T-helper 2 cell treated with Interferon-gamma antibody and Interleukin-4, amounts not matched to agents 5 μg/mL and 100 μg/mL, for 36 hours (primary cell): Measurements from ENCODE around the gene CTDSPL.
A peak's percentile ranks its signal among the peaks of the same experiment; 100 is the strongest.
"Not testable (repeated sequence)": the region's sequence is repeated elsewhere in the genome, so short reads cannot be mapped to it uniquely, and the experiment has no call there.

ENCODE experiments used
- DNase-seq: peaks from one replicate; pipeline ENCODE4 v3.0.0; 2021; ENCODE audit warnings: low spot score
- H3K27ac Mint-ChIP-seq: one replicate; pipeline ENCODE4 v1.8.0; 2021; ENCODE audit warnings: mild to moderate bottlenecking, mixed read lengths
- H3K27me3 Mint-ChIP-seq: one replicate; pipeline ENCODE4 v1.8.0; 2021; ENCODE audit warnings: low read depth, mixed read lengths
- H3K36me3 Mint-ChIP-seq: one replicate; pipeline ENCODE4 v1.8.0; 2021; ENCODE audit warnings: low read depth, mixed read lengths
- H3K4me1 Mint-ChIP-seq: one replicate; pipeline ENCODE4 v1.8.0; 2021; ENCODE audit warnings: low read depth, mixed read lengths
- H3K4me3 Mint-ChIP-seq: one replicate; pipeline ENCODE4 v1.8.0; 2022; ENCODE audit warnings: mild to moderate bottlenecking, moderate library complexity, mixed read lengths
- H3K9me3 Mint-ChIP-seq: one replicate; pipeline ENCODE4 v1.8.0; 2021; ENCODE audit warnings: mixed read lengths

Gene CTDSPL

DNA sequence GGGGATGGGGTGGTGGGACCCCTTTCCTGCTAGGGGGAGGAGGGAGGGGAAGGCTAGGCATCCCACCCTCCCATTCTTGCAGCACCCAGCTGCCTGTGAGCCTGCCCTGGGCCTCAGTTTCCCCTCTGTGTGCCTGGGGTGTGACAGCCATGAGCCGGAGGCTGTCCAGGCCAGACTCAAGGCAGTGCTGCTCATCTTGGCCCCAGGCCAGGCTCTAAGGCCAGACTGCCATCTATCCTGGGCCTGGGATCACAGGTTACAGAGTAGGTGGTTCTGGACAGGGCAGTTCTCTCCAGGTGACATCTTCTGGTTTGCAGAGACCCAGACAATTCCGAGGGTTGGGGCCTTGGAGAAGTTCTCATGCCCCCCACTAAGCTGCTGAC, 125.6 kb downstream of the CTDSPL start:
- no peaks in the 10 kb centered on the region for H3K4me1 Mint-ChIP-seq
- no peaks in the 10 kb centered on the region for H3K9me3 Mint-ChIP-seq
- H3K27me3 Mint-ChIP-seq: no peaks in the 10 kb centered on the region
- H3K27ac Mint-ChIP-seq: no peak overlapping the region
- no peaks in the 10 kb centered on the region for H3K36me3 Mint-ChIP-seq
- no peak overlapping the region for H3K4me3 Mint-ChIP-seq
- DNase-seq: no peak

DNA sequence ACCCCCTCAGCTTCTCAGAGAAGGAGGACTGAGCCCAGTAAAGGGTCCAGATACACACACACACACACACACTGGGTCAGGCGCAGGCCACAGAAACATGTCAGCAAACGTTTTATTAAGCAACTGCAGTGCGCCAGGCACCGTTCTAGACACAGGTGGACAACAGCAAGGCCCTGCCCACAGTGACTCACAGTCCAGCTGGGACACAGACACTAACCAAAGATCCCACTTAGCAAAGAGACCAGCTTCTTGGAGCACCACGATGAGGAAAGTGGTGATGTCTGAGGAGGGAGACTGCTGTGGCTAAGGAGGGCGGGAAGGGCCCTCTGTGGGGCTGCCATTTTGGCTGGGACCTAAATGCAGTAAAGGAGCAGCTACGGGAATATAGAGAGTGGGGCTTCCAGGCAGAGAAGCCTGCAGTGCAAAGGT, 126.1 kb downstream of the CTDSPL start:
- H3K4me3 Mint-ChIP-seq: no peak overlapping the region
- no peaks in the 10 kb centered on the region for H3K27me3 Mint-ChIP-seq
- H3K36me3 Mint-ChIP-seq: no peaks in the 10 kb centered on the region
- no peaks in the 10 kb centered on the region for H3K4me1 Mint-ChIP-seq
- H3K27ac Mint-ChIP-seq: no peak overlapping the region
- H3K9me3 Mint-ChIP-seq: no peaks in the 10 kb centered on the region
- no peak for DNase-seq

DNA sequence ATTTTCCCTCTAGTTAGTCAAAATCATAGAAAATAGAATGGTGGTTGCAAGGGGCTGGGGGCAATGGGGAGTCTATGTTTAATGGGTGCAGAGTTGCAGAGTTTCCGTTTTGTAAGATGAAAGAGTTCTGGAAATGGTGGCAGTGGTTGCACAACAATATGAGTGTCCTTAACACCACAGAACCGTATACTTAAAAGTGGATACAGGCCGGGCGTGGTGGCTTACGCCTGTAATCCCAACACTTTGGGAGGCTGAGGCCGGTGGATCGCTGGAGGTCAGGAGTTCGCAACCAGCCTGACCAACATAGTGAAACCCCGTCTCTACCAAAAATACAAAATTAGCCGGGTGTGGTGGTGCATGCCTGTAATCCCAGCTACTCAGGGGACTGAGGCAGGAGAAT, 126.7 kb downstream of the CTDSPL start:
- not testable (repeated sequence) for H3K4me3 Mint-ChIP-seq, H3K36me3 Mint-ChIP-seq, H3K27ac Mint-ChIP-seq, H3K4me1 Mint-ChIP-seq, DNase-seq, H3K9me3 Mint-ChIP-seq, H3K27me3 Mint-ChIP-seq

DNA sequence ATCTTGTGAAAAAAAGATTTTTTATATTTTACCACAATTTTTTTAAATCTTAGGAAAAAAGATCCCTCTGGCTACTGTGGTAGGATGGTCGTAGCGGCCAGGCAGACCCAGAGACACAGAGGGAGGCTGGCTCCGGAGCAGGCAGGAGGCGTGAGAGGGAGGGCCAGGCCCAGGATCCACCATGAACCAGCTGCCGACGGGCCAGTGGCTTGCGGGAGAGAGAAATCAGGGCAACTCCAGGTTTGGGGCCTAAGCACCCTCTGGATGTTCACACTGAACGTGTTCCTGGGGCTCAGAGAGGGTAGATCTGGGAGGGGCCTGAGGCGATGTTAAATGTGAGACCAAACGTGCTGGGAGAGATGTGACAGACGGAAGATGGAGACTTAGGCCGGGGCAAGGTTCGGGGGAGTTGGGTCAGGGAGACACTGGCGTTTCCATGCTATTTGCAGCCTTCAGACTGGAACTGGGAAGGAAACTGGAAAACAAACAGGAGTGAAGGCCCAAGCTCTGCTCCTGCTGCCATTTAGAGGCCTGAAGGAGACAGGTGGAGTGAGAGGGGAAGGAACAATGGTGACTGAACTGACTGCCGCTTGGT, 127.3 kb downstream of the CTDSPL start:
- Mint-ChIP-seq H3K4me3 (no peak overlapping the region), H3K4me1 (peaks cover 10% of the 10 kb centered on the region), H3K27me3 (no peaks in the 10 kb centered on the region), H3K9me3 (no peaks in the 10 kb centered on the region), H3K36me3 (no peaks in the 10 kb centered on the region), H3K27ac (no peak overlapping the region)
- no peak for DNase-seq

- Mint-ChIP-seq H3K27ac (no peak overlapping the region), H3K27me3 (no peaks in the 10 kb centered on the region), H3K36me3 (no peaks in the 10 kb centered on the region), H3K9me3 (no peaks in the 10 kb centered on the region), H3K4me3 (no peak overlapping the region), H3K4me1 (peaks cover 15% of the 10 kb centered on the region)
- no peak for DNase-seq
Measured at GRCh38 chr3:37989821-37990480, 128.3 kb downstream of the CTDSPL start.

- Mint-ChIP-seq H3K27me3 (no peaks in the 10 kb centered on the region), H3K9me3 (no peaks in the 10 kb centered on the region), H3K27ac (no peak within 1 kb of the TSS), H3K4me3 (no peak within 1 kb of the TSS), H3K36me3 (peaks cover 5% of the 10 kb centered on the region), H3K4me1 (peaks cover 21% of the 10 kb centered on the region)
- no peak for DNase-seq
Measured at GRCh38 chr3:37990527-37990926, 128.8 kb downstream of the CTDSPL start, which contains the start of gene VILL. TSS of gene VILL (plus strand) at chr3:37990786. CDS start at chr3:37993673, 2,887 bp downstream.

DNA sequence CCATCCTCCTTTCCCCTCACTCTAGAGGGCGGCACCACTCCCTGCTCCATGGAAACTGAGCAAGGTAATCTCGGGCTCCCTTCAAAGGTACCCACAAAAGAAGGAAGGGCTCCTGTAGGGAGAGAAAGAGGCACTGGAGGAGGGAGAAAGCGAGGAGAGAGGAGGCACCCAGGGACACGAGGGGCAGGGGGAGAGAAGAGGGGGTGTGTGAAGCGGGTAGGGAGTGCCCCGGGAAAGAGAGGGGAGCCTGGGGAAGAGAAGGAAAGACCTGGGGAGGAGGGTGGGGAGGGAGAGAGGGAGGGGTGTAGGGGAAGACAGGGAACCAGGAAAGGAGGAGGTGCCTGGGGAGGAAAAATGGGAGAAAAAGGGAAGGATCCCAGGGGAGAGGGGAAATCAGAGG, 129.4 kb downstream of the CTDSPL start:
- Mint-ChIP-seq H3K4me1 (peaks cover 26% of the 10 kb centered on the region), H3K27ac (no peak overlapping the region), H3K27me3 (no peaks in the 10 kb centered on the region), H3K4me3 (no peak overlapping the region), H3K36me3 (peaks cover 10% of the 10 kb centered on the region), H3K9me3 (no peaks in the 10 kb centered on the region)
- DNase-seq: no peak

- no peak overlapping the region for H3K27ac Mint-ChIP-seq
- no peaks in the 10 kb centered on the region for H3K27me3 Mint-ChIP-seq
- peaks cover 33% of the 10 kb centered on the region for H3K4me1 Mint-ChIP-seq
- peaks cover 16% of the 10 kb centered on the region for H3K36me3 Mint-ChIP-seq
- H3K4me3 Mint-ChIP-seq: no peak overlapping the region
- no peaks in the 10 kb centered on the region for H3K9me3 Mint-ChIP-seq
- no peak for DNase-seq
Measured at GRCh38 chr3:37991823-37992222, 130.1 kb downstream of the CTDSPL start.

GRCh38 chr3:37992271-37993066, 130.8 kb downstream of the CTDSPL start:
- DNase-seq: no peak
- no peak overlapping the region for H3K27ac Mint-ChIP-seq
- H3K27me3 Mint-ChIP-seq: no peaks in the 10 kb centered on the region
- peaks cover 21% of the 10 kb centered on the region for H3K36me3 Mint-ChIP-seq
- H3K4me3 Mint-ChIP-seq: peak overlapping the region; percentile 94
- peaks cover 36% of the 10 kb centered on the region for H3K4me1 Mint-ChIP-seq
- H3K9me3 Mint-ChIP-seq: no peaks in the 10 kb centered on the region

- H3K9me3 Mint-ChIP-seq: no peaks in the 10 kb centered on the region
- H3K4me3 Mint-ChIP-seq: peak overlapping the region; percentile 94
- DNase-seq: no peak
- peaks cover 21% of the 10 kb centered on the region for H3K36me3 Mint-ChIP-seq
- H3K27ac Mint-ChIP-seq: no peak overlapping the region
- peaks cover 36% of the 10 kb centered on the region for H3K4me1 Mint-ChIP-seq
- H3K27me3 Mint-ChIP-seq: no peaks in the 10 kb centered on the region
Measured at GRCh38 chr3:37993067-37993455, 131.4 kb downstream of the CTDSPL start.

DNA sequence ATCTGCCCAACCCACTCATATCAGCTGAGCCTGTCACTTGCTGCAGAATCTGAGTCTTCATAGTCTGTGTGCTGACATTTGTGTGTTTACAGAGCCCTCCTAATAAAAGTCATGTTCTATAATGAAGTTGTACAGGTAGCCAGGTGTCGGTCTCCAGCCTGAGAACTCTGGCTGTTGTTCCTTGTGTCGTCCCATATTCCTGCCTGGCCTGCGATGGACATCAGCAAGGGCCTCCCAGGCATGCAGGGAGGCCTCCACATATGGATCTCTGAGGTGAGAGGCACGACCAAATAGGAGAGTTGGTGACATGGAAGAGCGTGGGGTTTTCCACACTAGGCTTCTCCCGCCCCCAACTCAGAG, 131.8 kb downstream of the CTDSPL start:
- peak overlapping the region; percentile 94 for H3K4me3 Mint-ChIP-seq
- no peaks in the 10 kb centered on the region for H3K9me3 Mint-ChIP-seq
- peak overlapping the region; percentile 92 for H3K27ac Mint-ChIP-seq
- no peaks in the 10 kb centered on the region for H3K27me3 Mint-ChIP-seq
- peaks cover 21% of the 10 kb centered on the region for H3K36me3 Mint-ChIP-seq
- DNase-seq: no peak
- peaks cover 39% of the 10 kb centered on the region for H3K4me1 Mint-ChIP-seq

DNA sequence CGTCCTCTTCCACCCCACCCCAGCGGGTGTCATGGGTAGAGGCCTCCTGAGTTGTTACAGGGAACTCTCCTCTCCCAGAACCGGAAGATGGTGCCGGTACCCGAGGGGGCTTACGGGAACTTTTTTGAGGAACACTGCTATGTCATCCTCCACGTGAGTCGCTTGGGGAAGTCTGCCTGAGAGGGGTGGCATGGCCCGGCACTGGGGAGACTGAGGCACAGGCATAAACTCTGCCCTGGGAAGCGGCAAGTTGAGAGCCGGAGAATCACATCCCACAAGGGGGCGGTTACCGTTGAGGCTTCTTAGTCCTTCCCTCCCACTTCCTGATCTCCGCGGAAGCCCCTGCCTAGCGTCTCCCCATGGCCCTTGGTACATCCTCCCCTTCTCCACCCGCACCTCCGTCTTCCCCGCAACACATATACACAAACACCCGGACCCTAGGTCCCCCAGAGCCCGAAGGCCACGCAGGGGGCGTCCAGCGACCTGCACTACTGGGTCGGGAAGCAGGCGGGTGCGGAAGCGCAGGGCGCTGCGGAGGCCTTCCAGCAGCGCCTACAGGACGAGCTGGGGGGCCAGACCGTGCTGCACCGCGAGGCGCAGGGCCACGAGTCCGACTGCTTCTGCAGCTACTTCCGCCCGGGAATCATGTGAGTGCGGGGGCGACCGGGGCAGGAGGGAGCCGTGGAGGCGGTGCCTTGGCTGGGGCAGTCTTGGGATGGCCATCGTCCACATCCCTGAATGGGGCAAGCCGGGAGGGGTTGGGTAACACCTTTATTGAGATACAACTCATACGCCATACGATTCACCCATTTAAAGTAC, 132.3 kb downstream of the CTDSPL start:
- peaks cover 43% of the 10 kb centered on the region for H3K4me1 Mint-ChIP-seq
- H3K27ac Mint-ChIP-seq: peak overlapping the region; percentile 92
- peaks cover 22% of the 10 kb centered on the region for H3K36me3 Mint-ChIP-seq
- DNase-seq: peak; percentile 71
- H3K9me3 Mint-ChIP-seq: no peaks in the 10 kb centered on the region
- no peaks in the 10 kb centered on the region for H3K27me3 Mint-ChIP-seq
- peak overlapping the region; percentile 94 for H3K4me3 Mint-ChIP-seq

GRCh38 chr3:37994639-37994972, 132.9 kb downstream of the CTDSPL start:
- Mint-ChIP-seq H3K27me3 (no peaks in the 10 kb centered on the region), H3K4me1 (peaks cover 48% of the 10 kb centered on the region), H3K4me3 (peak overlapping the region; percentile 94), H3K27ac (peak overlapping the region; percentile 92), H3K9me3 (no peaks in the 10 kb centered on the region), H3K36me3 (peaks cover 28% of the 10 kb centered on the region)
- no peak for DNase-seq
